ENCODE results near the gene SLC6A18.
A peak's percentile ranks its signal among the peaks of the same experiment; 100 is the strongest.

Gene SLC6A18

GRCh38 chr5:1203968-1204692 is 21.1 kb upstream of the SLC6A18 start:
- Histone ChIP-seq H3K9me3 (ENCODE audit: control insufficient read depth, low read length) (no peaks in the 10 kb centered on the region), H3K4me2 (ENCODE audit: low read length) (no peak overlapping the region), H3K27ac (no peak overlapping the region), H3K79me2 (no peaks in the 10 kb centered on the region), H3K36me3 (ENCODE audit: control insufficient read depth, insufficient read depth, low read length) (no peaks in the 10 kb centered on the region), H3K27me3 (ENCODE audit: control insufficient read depth, insufficient read depth, low read length) (no peaks in the 10 kb centered on the region), H3K4me3 (ENCODE audit: low read depth, low read length) (no peak overlapping the region), H3K9ac (no peak overlapping the region), H3K4me1 (no peaks in the 10 kb centered on the region), H2AFZ (no peak overlapping the region)
- no peak for TF ChIP-seq CTCF (IDR thresholded peaks at IDR 0.05)

GRCh38 chr5:1204693-1205242 is 20.4 kb upstream of the SLC6A18 start:
- Histone ChIP-seq H3K36me3 (ENCODE audit: control insufficient read depth, insufficient read depth, low read length) (no peaks in the 10 kb centered on the region), H2AFZ (no peak overlapping the region), H3K4me2 (ENCODE audit: low read length) (no peak overlapping the region), H3K27me3 (ENCODE audit: control insufficient read depth, insufficient read depth, low read length) (no peaks in the 10 kb centered on the region), H3K4me3 (ENCODE audit: low read depth, low read length) (no peak overlapping the region), H3K79me2 (no peaks in the 10 kb centered on the region), H3K9me3 (ENCODE audit: control insufficient read depth, low read length) (no peaks in the 10 kb centered on the region), H3K4me1 (no peaks in the 10 kb centered on the region), H3K9ac (no peak overlapping the region), H3K27ac (no peak overlapping the region)
- peak; percentile 23 for TF ChIP-seq CTCF (IDR thresholded peaks at IDR 0.05)

GRCh38 chr5:1205255-1206180 is 19.7 kb upstream of the SLC6A18 start:
- no peaks in the 10 kb centered on the region for H3K4me1 ChIP-seq

More at GRCh38 chr5:1205255-1206180, 19.7 kb upstream of the SLC6A18 start:
- Histone ChIP-seq H3K4me3 (ENCODE audit: low read depth, low read length) (no peak overlapping the region), H3K79me2 (no peaks in the 10 kb centered on the region), H3K9ac (no peak overlapping the region), H3K27me3 (ENCODE audit: control insufficient read depth, insufficient read depth, low read length) (no peaks in the 10 kb centered on the region), H3K27ac (no peak overlapping the region), H2AFZ (no peak overlapping the region), H3K9me3 (ENCODE audit: control insufficient read depth, low read length) (no peaks in the 10 kb centered on the region), H3K4me2 (ENCODE audit: low read length) (no peak overlapping the region), H3K36me3 (ENCODE audit: control insufficient read depth, insufficient read depth, low read length) (no peaks in the 10 kb centered on the region)
- TF ChIP-seq CTCF (IDR thresholded peaks at IDR 0.05), result no peak
